Measurements from ENCODE around the gene RYR2. TPM values are rescaled to one million over a fixed set of nuclear protein-coding genes. Genes with fewer than 3 reads are reported as not detected.

Gene RYR2
- total and polyA plus RNA-seq, 2 of the 8 experiments (the other 6 are each of a cell fraction or from before 2014, with no cell fraction given) = 1.3 to 4.4 TPM

GRCh38 chr1:237817277-237817676, 775.3 kb downstream of the RYR2 start:
- 89% methylated on average over 1 of the region's 1 CpG; no CpG with 5 or more reads in 1 of the 2 experiments for WGBS, 2 experiments (ENCODE audit: extremely low coverage in 1 of 2, insufficient coverage in 1 of 2, insufficient read length in 1 of 2, insufficient replicate concordance in 2 of 2, low coverage in 1 of 2, low lambda C conversion rate in 2 of 2, missing lambda C conversion rate in 1 of 2)
- POLR2A ChIA-PET (ENCODE audit: partially characterized antibody) = no interaction called here
- H3K79me1 ChIP-seq (ENCODE audit: low read depth, low read length) = no peaks in the 10 kb centered on the region
- TF ChIP-seq CBX8 (IDR thresholded peaks at IDR 0.05; ENCODE audit: borderline replicate concordance, low read depth, low read length) = no peak
- TF ChIP-seq E2F6 (IDR thresholded peaks at IDR 0.05) = no peak
- TF ChIP-seq ATF2 (IDR thresholded peaks at IDR 0.05; ENCODE audit: low read length) = no peak
- no peak for TF ChIP-seq RFX5 (IDR thresholded peaks at IDR 0.05; ENCODE audit: borderline replicate concordance, low read depth, low read length)
- TF ChIP-seq RAD21 (IDR thresholded peaks at IDR 0.05 in 1 of 2, conservative IDR thresholded peaks at IDR 0.05 in 1 of 2; ENCODE audit: low read depth in 2 of 2, low read length in 2 of 2) = no peak
- no peak for TF ChIP-seq HDAC6 (IDR thresholded peaks at IDR 0.05; ENCODE audit: low read depth, low read length)
- no peak for TF ChIP-seq SAP30 (IDR thresholded peaks at IDR 0.05; ENCODE audit: insufficient read depth, insufficient replicate concordance, low read length)
- TF ChIP-seq EZH2 (IDR thresholded peaks at IDR 0.05; ENCODE audit: low read depth, low read length, severe bottlenecking) = no peak
- TF ChIP-seq SUZ12 (IDR thresholded peaks at IDR 0.05; ENCODE audit: low read length) = no peak
- TF ChIP-seq KDM5A (IDR thresholded peaks at IDR 0.05; ENCODE audit: low read length) = no peak
- no peak for TF ChIP-seq NRF1 (IDR thresholded peaks at IDR 0.05; ENCODE audit: low read depth, low read length)

More at GRCh38 chr1:237817277-237817676, 775.3 kb downstream of the RYR2 start:
- FAIRE-seq (no peak), DNase-seq (ENCODE audit: low read depth in 1 of 2, low spot score in 2 of 2) (no peak)
- no peaks in the 10 kb centered on the region for H3K9me3 ChIP-seq (ENCODE audit: insufficient read depth in 2 of 2, low read depth in 1 of 2, low read length in 1 of 2)
- no peaks in the 10 kb centered on the region for H3K27me3 ChIP-seq (replicated peaks in 1 of 4; ENCODE audit: control insufficient read depth in 3 of 4, extremely low read depth in 1 of 4, insufficient read depth in 3 of 4, low read length in 3 of 4)
- no peak overlapping the region for H2AK5ac ChIP-seq (ENCODE audit: low read depth, low read length)
- no peak overlapping the region for H3K4me3 ChIP-seq (ENCODE audit: extremely low read depth in 1 of 4, insufficient read depth in 2 of 4, low read depth in 3 of 4, low read length in 4 of 4)
- no peaks in the 10 kb centered on the region for H3K23me2 ChIP-seq (ENCODE audit: low read depth, low read length)
- H4K8ac ChIP-seq (ENCODE audit: extremely low read depth, insufficient read depth, low read length) = no peak overlapping the region
- H3K23ac ChIP-seq (ENCODE audit: insufficient read length) = no peak overlapping the region
- H2AFZ ChIP-seq (ENCODE audit: low read length) = no peak overlapping the region
- H3K4me2 ChIP-seq (ENCODE audit: insufficient read depth in 1 of 2, low read depth in 2 of 2, low read length in 2 of 2) = no peak overlapping the region
- H4K5ac ChIP-seq (ENCODE audit: insufficient read length, low read depth, low read length) = no peak overlapping the region
- no peak overlapping the region for H3K4ac ChIP-seq (replicated peaks; ENCODE audit: insufficient read length, low read depth, low read length)
- H3K27ac ChIP-seq (ENCODE audit: low read depth, low read length) = no peak overlapping the region
- no peaks in the 10 kb centered on the region for H3K36me3 ChIP-seq (ENCODE audit: control insufficient read depth in 2 of 4, insufficient read depth in 4 of 4, low read length in 3 of 4)
- no peak overlapping the region for H2BK120ac ChIP-seq (replicated peaks; ENCODE audit: low read depth, low read length)
- no peak overlapping the region for H2BK5ac ChIP-seq (ENCODE audit: low read depth, low read length)
- no peak overlapping the region for H2BK12ac ChIP-seq (ENCODE audit: low read depth, low read length)
- CTCF ChIA-PET (ENCODE audit: partially characterized antibody) = interaction anchor here (0.6 to 2.9 kb wide), 9 partner anchors 10 to 1816 kb away, joined by 3 to 19 read pairs (median 3); no protein-coding TSS in a partner anchor
- no peaks in the 10 kb centered on the region for H4K20me1 ChIP-seq (replicated peaks in 1 of 2; ENCODE audit: control insufficient read depth in 1 of 2, insufficient read depth in 2 of 2, low read length in 2 of 2)
- no peak overlapping the region for H3K56ac ChIP-seq (replicated peaks; ENCODE audit: insufficient read length, low read depth, low read length)
- no peaks in the 10 kb centered on the region for H3K79me2 ChIP-seq (ENCODE audit: control insufficient read depth in 1 of 2, insufficient read depth in 2 of 2, low read length in 2 of 2)
- no peak overlapping the region for H3K14ac ChIP-seq (ENCODE audit: insufficient read length)
- H3K18ac ChIP-seq (ENCODE audit: extremely low read depth, low read length) = no peak overlapping the region
- no peak overlapping the region for H4K91ac ChIP-seq (replicated peaks; ENCODE audit: insufficient read length, low read length)
- H3K9ac ChIP-seq (replicated peaks in 1 of 4; ENCODE audit: extremely low read depth in 1 of 4, low read depth in 3 of 4, low read length in 3 of 4) = no peak overlapping the region
- no peak overlapping the region for H2BK15ac ChIP-seq (ENCODE audit: low read length)
- H3K4me1 ChIP-seq (replicated peaks in 1 of 4; ENCODE audit: control insufficient read depth in 3 of 4, insufficient read depth in 4 of 4, low read length in 3 of 4) = no peaks in the 10 kb centered on the region; a peak in 1 of 7 replicates
- no peak overlapping the region for H2BK20ac ChIP-seq (ENCODE audit: low read length)
